CD4-positive, CD25-positive, alpha-beta regulatory T cell (primary cell): ENCODE results near the gene ARL8B. TPM values are rescaled to one million over a fixed set of nuclear protein-coding genes. Genes with fewer than 3 reads are reported as not detected.

ENCODE experiments used
- ATAC-seq, 2 donors: fragments of 150-1000 bp; cut with Tn5 transposase; one replicate each; pipeline ENCODE4 v1.10.0; 2021; ENCODE audit warnings: low read depth in 2 of 2, moderate number of reproducible peaks in 2 of 2, moderate library complexity in 1 of 2
- DNase-seq, 3 donors: peaks; one replicate each; pipeline versions ENCODE4 v3.0.0 to v3.0.0-alpha.2; 2012 to 2022; ENCODE audit warnings: mixed read lengths in 1 of 3
- H3K27ac ChIP-seq: one replicate; pipeline ENCODE4 v1.7.0; 2013; ENCODE audit warnings: mild to moderate bottlenecking, low read length; ENCODE audit not compliant: insufficient read depth, poor library complexity, severe bottlenecking
- H3K27me3 ChIP-seq: one replicate; pipeline ENCODE4 v1.7.0; 2013; ENCODE audit warnings: low read length; ENCODE audit not compliant: control insufficient read depth, insufficient read depth
- H3K36me3 ChIP-seq: one replicate; pipeline ENCODE4 v1.7.0; 2013; ENCODE audit warnings: mild to moderate bottlenecking, low read length, moderate library complexity; ENCODE audit not compliant: control insufficient read depth, insufficient read depth
- H3K4me1 ChIP-seq: 2 replicates; pipeline ENCODE4 v1.7.0; 2013; ENCODE audit warnings: mild to moderate bottlenecking, low read length; ENCODE audit not compliant: insufficient read depth, control insufficient read depth, poor library complexity, severe bottlenecking
- H3K4me3 ChIP-seq: one replicate; pipeline ENCODE4 v1.7.0; 2013; ENCODE audit warnings: low read depth, mild to moderate bottlenecking, low read length, moderate library complexity
- H3K9me3 ChIP-seq, 2 experiments: 1 replicate in 1 of 2; 2 replicates in 1 of 2; pipeline ENCODE4 v1.7.0; 2013; ENCODE audit warnings: low read length in 2 of 2, mild to moderate bottlenecking in 1 of 2, moderate library complexity in 1 of 2; ENCODE audit not compliant: control insufficient read depth in 2 of 2
- H3K27ac Mint-ChIP-seq, 3 donors: one replicate each; pipeline ENCODE4 v1.8.0; 2020 to 2022; ENCODE audit warnings: mild to moderate bottlenecking in 3 of 3, mixed read lengths in 3 of 3, moderate library complexity in 2 of 3
- H3K27me3 Mint-ChIP-seq: one replicate; pipeline ENCODE4 v1.8.0; 2022; ENCODE audit warnings: mild to moderate bottlenecking, mixed read lengths
- H3K36me3 Mint-ChIP-seq: one replicate; pipeline ENCODE4 v1.8.0; 2020; ENCODE audit warnings: mixed read lengths
- H3K4me1 Mint-ChIP-seq, 4 donors: one replicate each; pipeline ENCODE4 v1.8.0; 2020 to 2022; ENCODE audit warnings: mixed read lengths in 4 of 4, mild to moderate bottlenecking in 1 of 4
- H3K4me3 Mint-ChIP-seq, 4 donors: one replicate each; pipeline ENCODE4 v1.8.0; 2020 to 2022; ENCODE audit warnings: mild to moderate bottlenecking in 4 of 4, mixed read lengths in 4 of 4, moderate library complexity in 3 of 4
- H3K9me3 Mint-ChIP-seq, 7 donors: one replicate each; pipeline ENCODE4 v1.8.0; 2020 to 2022; ENCODE audit warnings: mixed read lengths in 7 of 7, mild to moderate bottlenecking in 3 of 7, moderate library complexity in 2 of 7
- polyA plus RNA-seq, 4 donors: library from polyadenylated mRNA; unstranded; fragments of 300-500 nt; fragmentation: Illumina TruSeq; gene quantifications; one replicate each; pipeline ENCODE4 v1.2.3, GENCODE V29; 2021
- total RNA-seq: library from RNA; stranded (reverse); gene quantifications from one replicate; pipeline ENCODE4 v1.2.3, GENCODE V29; 2022

ARL8B gene
- total and polyA plus RNA-seq, 5 donors from 2014 or later = 43.0 to 67.4 (median 56.9) TPM

GRCh38 chr3:5084224-5084623 lies 37.9 kb upstream of the ARL8B start:
- H3K4me3 Mint-ChIP-seq = no peak overlapping the region
- Histone ChIP-seq H3K36me3 (no peaks in the 10 kb centered on the region), H3K27me3 (peaks cover 2% of the 10 kb centered on the region), H3K4me3 (no peak overlapping the region), H3K4me1 (no peaks in the 10 kb centered on the region), H3K27ac (no peak overlapping the region), H3K9me3 (no peaks in the 10 kb centered on the region)
- peaks cover 18% of the 10 kb centered on the region for H3K27me3 Mint-ChIP-seq
- no peaks in the 10 kb centered on the region for H3K4me1 Mint-ChIP-seq
- peaks cover 0 to 5% (median 0%) of the 10 kb centered on the region in 7 donors for H3K9me3 Mint-ChIP-seq
- no peak for DNase-seq
- H3K27ac Mint-ChIP-seq = no peak overlapping the region
- peaks cover 3% of the 10 kb centered on the region for H3K36me3 Mint-ChIP-seq
- no peak for ATAC-seq

- Histone ChIP-seq H3K4me1 (no peaks in the 10 kb centered on the region), H3K36me3 (no peaks in the 10 kb centered on the region), H3K4me3 (no peak overlapping the region), H3K27ac (no peak overlapping the region), H3K9me3 (no peaks in the 10 kb centered on the region), H3K27me3 (peaks cover 2% of the 10 kb centered on the region)
- Mint-ChIP-seq H3K9me3 (peaks cover 0 to 5% (median 0%) of the 10 kb centered on the region in 7 donors), H3K27me3 (peaks cover 30% of the 10 kb centered on the region), H3K4me1 (no peaks in the 10 kb centered on the region), H3K36me3 (peaks cover 3% of the 10 kb centered on the region), H3K27ac (no peak overlapping the region), H3K4me3 (no peak overlapping the region)
- no peak for DNase-seq
- no peak for ATAC-seq
These were observed 35.4 kb upstream of the ARL8B start for GRCh38 chr3:5086708-5087107.

GRCh38 chr3:5087209-5087608 lies 34.9 kb upstream of the ARL8B start:
- Histone ChIP-seq H3K4me3 (no peak overlapping the region), H3K27me3 (peaks cover 2% of the 10 kb centered on the region), H3K36me3 (no peaks in the 10 kb centered on the region), H3K4me1 (no peaks in the 10 kb centered on the region), H3K27ac (no peak overlapping the region), H3K9me3 (no peaks in the 10 kb centered on the region)
- H3K4me1 Mint-ChIP-seq = no peaks in the 10 kb centered on the region
- H3K4me3 Mint-ChIP-seq = no peak overlapping the region
- H3K36me3 Mint-ChIP-seq = peaks cover 3% of the 10 kb centered on the region
- H3K27ac Mint-ChIP-seq = no peak overlapping the region
- peaks cover 0 to 5% (median 0%) of the 10 kb centered on the region in 7 donors for H3K9me3 Mint-ChIP-seq
- ATAC-seq (no peak), DNase-seq (no peak)
- peaks cover 30% of the 10 kb centered on the region for H3K27me3 Mint-ChIP-seq

GRCh38 chr3:5090197-5090596 lies 31.9 kb upstream of the ARL8B start:
- Mint-ChIP-seq H3K27ac (no peak overlapping the region), H3K4me1 (no peaks in the 10 kb centered on the region), H3K27me3 (peaks cover 46% of the 10 kb centered on the region), H3K36me3 (no peaks in the 10 kb centered on the region), H3K4me3 (no peak overlapping the region), H3K9me3 (no peaks in the 10 kb centered on the region)
- peaks cover 2% of the 10 kb centered on the region for H3K27me3 ChIP-seq
- ATAC-seq (no peak), DNase-seq (no peak)
- no peak overlapping the region for H3K27ac ChIP-seq
- no peak overlapping the region for H3K4me3 ChIP-seq
- H3K9me3 ChIP-seq = no peaks in the 10 kb centered on the region
- H3K4me1 ChIP-seq = no peaks in the 10 kb centered on the region
- no peaks in the 10 kb centered on the region for H3K36me3 ChIP-seq

GRCh38 chr3:5092018-5092417 lies 30.1 kb upstream of the ARL8B start:
- Histone ChIP-seq H3K4me3 (no peak overlapping the region), H3K27ac (no peak overlapping the region), H3K27me3 (no peaks in the 10 kb centered on the region), H3K9me3 (no peaks in the 10 kb centered on the region), H3K4me1 (no peaks in the 10 kb centered on the region), H3K36me3 (no peaks in the 10 kb centered on the region)
- DNase-seq = no peak
- no peak for ATAC-seq
- Mint-ChIP-seq H3K27ac (no peak overlapping the region), H3K9me3 (no peaks in the 10 kb centered on the region), H3K4me3 (no peak overlapping the region), H3K36me3 (no peaks in the 10 kb centered on the region), H3K4me1 (peaks cover 0 to 4% (median 0%) of the 10 kb centered on the region in 4 donors), H3K27me3 (peaks cover 49% of the 10 kb centered on the region)

GRCh38 chr3:5093731-5094130 lies 28.4 kb upstream of the ARL8B start:
- H3K4me3 ChIP-seq = no peak overlapping the region
- H3K27me3 ChIP-seq = peaks cover 3% of the 10 kb centered on the region
- H3K27ac Mint-ChIP-seq = no peak overlapping the region
- H3K27me3 Mint-ChIP-seq = peaks cover 39% of the 10 kb centered on the region
- no peaks in the 10 kb centered on the region for H3K9me3 ChIP-seq
- no peaks in the 10 kb centered on the region for H3K36me3 ChIP-seq
- peaks cover 0 to 4% (median 0%) of the 10 kb centered on the region in 4 donors for H3K4me1 Mint-ChIP-seq
- no peak overlapping the region for H3K27ac ChIP-seq
- no peaks in the 10 kb centered on the region for H3K9me3 Mint-ChIP-seq
- DNase-seq (no peak), ATAC-seq (no peak)
- H3K36me3 Mint-ChIP-seq = no peaks in the 10 kb centered on the region
- no peak overlapping the region for H3K4me3 Mint-ChIP-seq
- no peaks in the 10 kb centered on the region for H3K4me1 ChIP-seq

- Mint-ChIP-seq H3K27ac (no peak overlapping the region), H3K4me1 (peaks cover 0 to 4% (median 0%) of the 10 kb centered on the region in 4 donors)
- no peak overlapping the region for H3K27ac ChIP-seq
These were observed 26.2 kb upstream of the ARL8B start for GRCh38 chr3:5095886-5096285.

GRCh38 chr3:5096336-5097008 lies 25.6 kb upstream of the ARL8B start:
- H3K27me3 ChIP-seq = peaks cover 3% of the 10 kb centered on the region
- H3K4me1 ChIP-seq = no peaks in the 10 kb centered on the region
- H3K27ac ChIP-seq = no peak overlapping the region
- no peaks in the 10 kb centered on the region for H3K36me3 Mint-ChIP-seq
- no peaks in the 10 kb centered on the region for H3K9me3 Mint-ChIP-seq
- no peaks in the 10 kb centered on the region for H3K36me3 ChIP-seq
- no peaks in the 10 kb centered on the region for H3K9me3 ChIP-seq
- DNase-seq (no peak), ATAC-seq (no peak)
- H3K4me3 ChIP-seq = no peak overlapping the region
- peaks cover 40% of the 10 kb centered on the region for H3K27me3 Mint-ChIP-seq
- H3K4me1 Mint-ChIP-seq = peaks cover 0 to 4% (median 0%) of the 10 kb centered on the region in 4 donors
- no peak overlapping the region for H3K4me3 Mint-ChIP-seq
- H3K27ac Mint-ChIP-seq = no peak overlapping the region

More at GRCh38 chr3:5095886-5096285, 26.2 kb upstream of the ARL8B start:
- no peaks in the 10 kb centered on the region for H3K36me3 Mint-ChIP-seq
- no peaks in the 10 kb centered on the region for H3K9me3 Mint-ChIP-seq
- H3K4me3 Mint-ChIP-seq = no peak overlapping the region
- Histone ChIP-seq H3K4me3 (no peak overlapping the region), H3K36me3 (no peaks in the 10 kb centered on the region), H3K27me3 (peaks cover 3% of the 10 kb centered on the region), H3K9me3 (no peaks in the 10 kb centered on the region), H3K4me1 (no peaks in the 10 kb centered on the region)
- peaks cover 36% of the 10 kb centered on the region for H3K27me3 Mint-ChIP-seq
- DNase-seq (no peak), ATAC-seq (no peak)
